ENCODE results near the gene NFE2L2.
"Not testable (repeated sequence)": the region's sequence is repeated elsewhere in the genome, so short reads cannot be mapped to it uniquely, and the experiment has no call there.

NFE2L2 gene

GRCh38 chr2:177271981-177272666 is 7.6 kb upstream of the NFE2L2 start:
- H3K4me2 ChIP-seq (ENCODE audit: low read length), result no peak overlapping the region
- no peak overlapping the region for H3K4me3 ChIP-seq (ENCODE audit: low read length)
- no peaks in the 10 kb centered on the region for H3K36me3 ChIP-seq (replicated peaks; ENCODE audit: low read depth, low read length)
- H3K27me3 ChIP-seq (ENCODE audit: low read depth, low read length), result peaks cover 4% of the 10 kb centered on the region; the same call in 1 of the 2 replicates
- no peaks in the 10 kb centered on the region for H4K20me1 ChIP-seq (ENCODE audit: insufficient read depth, low read length)
- TF ChIP-seq EZH2phosphoT487 (IDR thresholded peaks at IDR 0.05; ENCODE audit: low read depth) (no peak), CTCF (IDR thresholded peaks at IDR 0.05; ENCODE audit: low read depth, low read length) (no peak)
- peaks cover 9% of the 10 kb centered on the region; the same call in 1 of the 2 replicates for H3K4me1 ChIP-seq (ENCODE audit: low read length)
- H3K27ac ChIP-seq (ENCODE audit: low read length), result no peak overlapping the region
- H2AFZ ChIP-seq (ENCODE audit: low read depth, low read length), result no peak overlapping the region
- H3K9me3 ChIP-seq (ENCODE audit: insufficient read depth, low read length), result no peaks in the 10 kb centered on the region
- H3K9ac ChIP-seq (ENCODE audit: low read length), result no peak overlapping the region
- no peaks in the 10 kb centered on the region for H3K79me2 ChIP-seq (ENCODE audit: low read length)

DNA sequence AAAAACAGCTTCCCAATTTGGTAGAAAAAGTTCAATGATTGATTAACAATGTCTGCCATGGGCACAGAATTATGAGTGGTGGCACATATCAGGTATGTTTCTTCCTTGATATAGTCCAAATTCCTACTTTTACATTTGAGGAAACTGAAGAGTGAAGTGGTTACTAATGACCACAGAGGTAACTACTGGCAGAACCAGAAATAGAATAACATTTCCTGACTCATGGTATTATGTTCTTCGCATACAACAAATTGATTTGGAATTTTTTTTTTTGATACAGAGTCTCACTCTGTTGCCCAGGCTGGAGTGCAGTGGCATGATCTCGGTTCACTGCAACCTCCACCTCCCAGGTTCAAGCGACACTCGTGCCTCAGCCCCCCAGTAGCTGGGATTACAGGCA is 6.0 kb upstream of the NFE2L2 start:
- H3K4me1 ChIP-seq (ENCODE audit: low read length), result peaks cover 12% of the 10 kb centered on the region
- H3K36me3 ChIP-seq (replicated peaks; ENCODE audit: low read depth, low read length), result no peaks in the 10 kb centered on the region
- peaks cover 1% of the 10 kb centered on the region; the same call in 1 of the 2 replicates for H3K27me3 ChIP-seq (ENCODE audit: low read depth, low read length)
- no peak overlapping the region for H2AFZ ChIP-seq (ENCODE audit: low read depth, low read length)
- no peaks in the 10 kb centered on the region for H3K9me3 ChIP-seq (ENCODE audit: insufficient read depth, low read length)
- H3K9ac ChIP-seq (ENCODE audit: low read length), result no peak overlapping the region
- H4K20me1 ChIP-seq (ENCODE audit: insufficient read depth, low read length), result no peaks in the 10 kb centered on the region
- H3K79me2 ChIP-seq (ENCODE audit: low read length), result no peaks in the 10 kb centered on the region
- H3K4me2 ChIP-seq (ENCODE audit: low read length), result no peak overlapping the region
- TF ChIP-seq EZH2phosphoT487 (IDR thresholded peaks at IDR 0.05; ENCODE audit: low read depth), result no peak
- TF ChIP-seq CTCF (IDR thresholded peaks at IDR 0.05; ENCODE audit: low read depth, low read length), result no peak
- no peak overlapping the region for H3K27ac ChIP-seq (ENCODE audit: low read length)
- no peak overlapping the region for H3K4me3 ChIP-seq (ENCODE audit: low read length)

- Histone ChIP-seq H3K9ac (ENCODE audit: low read length) (no peak overlapping the region), H3K79me2 (ENCODE audit: low read length) (peaks cover 5% of the 10 kb centered on the region; the same call in 1 of the 2 replicates), H3K4me2 (ENCODE audit: low read length) (no peak overlapping the region), H2AFZ (ENCODE audit: low read depth, low read length) (no peak overlapping the region), H4K20me1 (ENCODE audit: insufficient read depth, low read length) (no peaks in the 10 kb centered on the region), H3K27me3 (ENCODE audit: low read depth, low read length) (no peaks in the 10 kb centered on the region), H3K9me3 (ENCODE audit: insufficient read depth, low read length) (no peaks in the 10 kb centered on the region), H3K4me3 (ENCODE audit: low read length) (no peak overlapping the region), H3K27ac (ENCODE audit: low read length) (no peak overlapping the region), H3K36me3 (replicated peaks; ENCODE audit: low read depth, low read length) (no peaks in the 10 kb centered on the region), H3K4me1 (ENCODE audit: low read length) (peaks cover 12% of the 10 kb centered on the region)
- no peak for TF ChIP-seq CTCF (IDR thresholded peaks at IDR 0.05; ENCODE audit: low read depth, low read length)
- no peak for TF ChIP-seq EZH2phosphoT487 (IDR thresholded peaks at IDR 0.05; ENCODE audit: low read depth)
Measured at GRCh38 chr2:177268901-177269300, 4.4 kb upstream of the NFE2L2 start.

- no peaks in the 10 kb centered on the region for H3K27me3 ChIP-seq (ENCODE audit: low read depth, low read length)
- no peaks in the 10 kb centered on the region for H4K20me1 ChIP-seq (ENCODE audit: insufficient read depth, low read length)
- no peak overlapping the region for H3K27ac ChIP-seq (ENCODE audit: low read length)
- H3K36me3 ChIP-seq (replicated peaks; ENCODE audit: low read depth, low read length), result no peaks in the 10 kb centered on the region
- H3K79me2 ChIP-seq (ENCODE audit: low read length), result peaks cover 11% of the 10 kb centered on the region
- TF ChIP-seq EZH2phosphoT487 (IDR thresholded peaks at IDR 0.05; ENCODE audit: low read depth), result no peak
- TF ChIP-seq CTCF (IDR thresholded peaks at IDR 0.05; ENCODE audit: low read depth, low read length), result no peak
- H3K9ac ChIP-seq (ENCODE audit: low read length), result no peak overlapping the region
- no peaks in the 10 kb centered on the region for H3K9me3 ChIP-seq (ENCODE audit: insufficient read depth, low read length)
- H2AFZ ChIP-seq (ENCODE audit: low read depth, low read length), result no peak overlapping the region
- H3K4me3 ChIP-seq (ENCODE audit: low read length), result no peak overlapping the region
- H3K4me2 ChIP-seq (ENCODE audit: low read length), result no peak overlapping the region
- peaks cover 12% of the 10 kb centered on the region for H3K4me1 ChIP-seq (ENCODE audit: low read length)
Measured at GRCh38 chr2:177268187-177268871, 3.8 kb upstream of the NFE2L2 start.

DNA sequence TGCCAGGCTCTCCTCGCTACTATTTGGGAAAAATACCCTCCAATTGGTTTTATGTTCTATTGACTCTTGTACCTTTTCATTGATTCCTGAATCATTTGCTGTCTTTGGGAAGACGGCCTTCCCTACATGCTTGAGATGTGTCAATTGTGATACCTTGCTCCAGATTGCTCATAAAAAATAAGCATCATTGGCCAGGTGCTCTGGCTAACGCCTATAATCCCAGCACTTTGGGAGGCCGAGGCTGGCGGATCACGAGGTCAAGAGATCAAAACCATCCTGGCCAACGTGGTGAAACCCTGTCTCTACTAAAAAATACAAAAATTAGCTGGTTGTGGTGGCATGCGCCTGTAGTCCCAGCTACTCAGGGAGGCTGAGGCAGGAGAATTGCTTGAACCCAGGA is 2.4 kb upstream of the NFE2L2 start:
- H3K4me3 ChIP-seq (ENCODE audit: low read length); H3K27ac ChIP-seq (ENCODE audit: low read length); H2AFZ ChIP-seq (ENCODE audit: low read depth, low read length); H3K27me3 ChIP-seq (ENCODE audit: low read depth, low read length); H3K4me2 ChIP-seq (ENCODE audit: low read length); H3K9ac ChIP-seq (ENCODE audit: low read length); H3K9me3 ChIP-seq (ENCODE audit: insufficient read depth, low read length); H3K36me3 ChIP-seq (replicated peaks; ENCODE audit: low read depth, low read length): not testable (repeated sequence)
- H4K20me1 ChIP-seq (ENCODE audit: insufficient read depth, low read length), result peaks cover 13% of the 10 kb centered on the region
- peaks cover 25% of the 10 kb centered on the region for H3K79me2 ChIP-seq (ENCODE audit: low read length)
- H3K4me1 ChIP-seq (ENCODE audit: low read length), result peaks cover 23% of the 10 kb centered on the region
